GM21367 (cell line): ENCODE measurements around the gene SLC25A12.

Experiments used
- ATAC-seq: cut with Tn5 transposase; IDR thresholded peaks from one replicate; pipeline ENCODE4 v1.9.1; 2021; ENCODE audit not compliant: unreplicated experiment

SLC25A12 gene

DNA sequence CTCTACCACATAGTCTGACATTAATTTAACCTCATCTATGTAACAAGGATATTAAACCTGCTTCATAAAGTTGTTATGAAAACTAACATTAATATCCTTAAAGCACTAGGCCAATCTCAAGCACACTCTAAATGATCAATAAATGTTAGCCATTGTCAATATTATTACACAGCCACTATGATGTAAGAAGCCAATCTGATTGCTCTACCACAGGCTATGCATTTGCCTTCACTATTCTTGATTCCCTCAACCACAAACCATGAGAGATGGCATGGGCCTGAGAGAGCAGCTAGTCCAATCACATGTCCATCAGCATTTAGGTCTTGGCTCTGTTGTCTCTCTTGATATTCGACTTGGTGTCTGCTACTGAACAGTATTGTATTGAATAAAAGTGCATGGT, 4.2 kb downstream of the SLC25A12 start:
- ATAC-seq, result no peak

GRCh38 chr2:171889333-171889732, 4.7 kb downstream of the SLC25A12 start:
- no peak for ATAC-seq

DNA sequence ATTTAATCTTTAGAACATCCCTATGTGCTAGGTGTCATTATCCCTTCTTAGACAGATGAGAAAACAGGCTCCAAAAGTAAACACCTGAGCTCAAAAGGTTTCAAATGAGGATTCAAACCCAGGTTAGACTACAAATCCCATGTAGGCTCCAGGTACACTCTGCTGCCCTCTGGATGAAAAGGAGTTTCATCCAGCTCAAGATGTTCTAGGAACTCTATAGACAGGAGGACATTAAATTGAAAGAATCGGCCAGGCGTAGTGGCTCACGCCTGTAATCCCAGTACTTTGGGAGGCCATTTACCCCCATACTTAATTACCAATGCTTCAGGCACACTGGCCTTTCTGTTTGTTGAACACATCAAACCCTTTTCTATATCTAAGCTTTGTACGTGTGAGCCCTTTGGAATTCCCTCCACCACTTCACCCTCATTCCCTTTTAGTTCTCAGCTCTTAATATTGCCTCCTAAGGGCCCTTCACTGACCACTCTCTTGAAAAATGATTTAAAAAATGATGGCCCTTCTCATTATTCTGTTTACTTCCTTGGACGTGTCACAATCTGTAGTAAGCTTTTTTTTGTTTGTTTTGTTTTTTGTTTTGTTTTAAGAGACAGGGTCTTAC, 10.7 kb downstream of the SLC25A12 start:
- ATAC-seq, result no peak

GRCh38 chr2:171882089-171882769, 11.8 kb downstream of the SLC25A12 start:
- peak; percentile 61 for ATAC-seq

DNA sequence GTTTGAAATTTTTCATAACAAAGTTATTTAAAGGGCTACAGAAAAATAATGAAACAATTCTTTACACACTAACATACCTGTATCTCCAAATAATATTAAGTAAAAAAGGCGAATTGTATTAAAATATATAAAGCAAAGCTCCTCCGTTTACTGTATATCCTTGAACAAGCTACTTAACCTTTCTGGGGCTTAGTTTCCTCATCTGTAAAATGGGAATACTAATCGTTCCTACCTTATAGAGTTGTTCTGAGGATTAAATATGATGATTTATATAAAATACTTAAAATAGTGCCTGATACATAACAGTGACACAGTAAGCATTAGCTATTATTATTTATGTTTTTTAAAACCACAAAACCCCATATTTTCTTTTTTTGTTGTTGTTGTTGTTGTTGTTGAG, 13.3 kb downstream of the SLC25A12 start:
- ATAC-seq, result no peak

- no peak for ATAC-seq
Measured at GRCh38 chr2:171879865-171880264, 14.2 kb downstream of the SLC25A12 start.

DNA sequence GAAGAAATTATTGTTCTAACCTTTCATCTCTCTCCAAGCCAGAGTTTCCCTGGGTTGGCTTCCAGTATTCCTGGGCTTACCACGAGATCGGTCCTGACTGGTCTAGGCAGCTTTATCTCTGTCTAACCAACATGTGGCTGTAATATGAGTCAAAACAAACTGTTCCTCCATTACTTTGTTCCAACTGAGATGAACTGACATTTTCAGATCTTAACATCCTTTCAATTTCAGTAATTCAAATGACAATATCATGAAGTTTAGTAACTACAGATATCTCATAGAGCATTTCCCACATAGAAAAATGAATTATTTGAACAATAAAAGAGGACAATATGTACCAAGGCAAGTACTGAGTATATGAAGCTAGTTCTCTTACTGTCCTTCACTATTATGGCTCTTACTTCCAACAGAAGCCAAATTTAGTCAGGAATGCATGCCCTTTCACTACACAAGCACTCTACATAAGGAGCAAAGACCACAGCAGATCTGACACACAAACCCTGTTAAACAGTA, 15.5 kb downstream of the SLC25A12 start:
- no peak for ATAC-seq

DNA sequence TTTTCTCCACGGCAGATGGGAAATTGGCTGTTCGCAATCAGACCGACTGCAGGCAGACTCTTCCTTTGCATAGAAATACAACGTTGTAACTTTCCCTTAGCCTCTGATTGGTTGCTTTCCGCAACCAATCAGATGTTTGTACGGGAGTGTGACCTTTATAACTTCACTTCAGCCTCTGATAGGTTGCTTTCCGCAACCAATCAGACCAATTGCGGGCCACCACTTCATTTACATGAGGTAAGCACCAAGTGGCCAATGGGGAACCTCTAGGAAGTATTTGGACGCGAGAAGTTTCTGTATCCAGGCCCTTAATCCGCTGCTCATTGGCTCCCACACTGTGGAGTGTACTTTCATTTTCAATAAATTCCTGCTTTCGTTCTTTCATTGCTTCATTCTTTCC, 19.1 kb downstream of the SLC25A12 start:
- no peak for ATAC-seq

DNA sequence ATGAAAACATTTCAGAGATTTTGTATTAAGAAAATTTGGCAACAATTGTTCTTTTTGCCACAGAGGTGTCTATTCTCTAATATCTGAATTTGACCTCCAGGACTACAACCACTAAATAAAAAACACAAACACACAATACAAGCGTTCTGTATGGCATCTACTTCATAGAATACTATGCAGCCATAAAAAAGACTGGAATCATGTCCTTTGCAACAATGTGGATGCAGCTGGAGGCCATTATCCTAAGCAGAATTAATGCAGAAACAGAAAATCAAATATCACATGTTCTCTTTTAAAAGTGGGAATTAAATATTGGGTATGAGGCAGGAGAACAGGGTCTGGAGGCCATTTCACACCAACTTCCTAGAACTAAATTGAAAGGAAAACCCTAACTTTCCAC, 19.5 kb downstream of the SLC25A12 start:
- no peak for ATAC-seq

DNA sequence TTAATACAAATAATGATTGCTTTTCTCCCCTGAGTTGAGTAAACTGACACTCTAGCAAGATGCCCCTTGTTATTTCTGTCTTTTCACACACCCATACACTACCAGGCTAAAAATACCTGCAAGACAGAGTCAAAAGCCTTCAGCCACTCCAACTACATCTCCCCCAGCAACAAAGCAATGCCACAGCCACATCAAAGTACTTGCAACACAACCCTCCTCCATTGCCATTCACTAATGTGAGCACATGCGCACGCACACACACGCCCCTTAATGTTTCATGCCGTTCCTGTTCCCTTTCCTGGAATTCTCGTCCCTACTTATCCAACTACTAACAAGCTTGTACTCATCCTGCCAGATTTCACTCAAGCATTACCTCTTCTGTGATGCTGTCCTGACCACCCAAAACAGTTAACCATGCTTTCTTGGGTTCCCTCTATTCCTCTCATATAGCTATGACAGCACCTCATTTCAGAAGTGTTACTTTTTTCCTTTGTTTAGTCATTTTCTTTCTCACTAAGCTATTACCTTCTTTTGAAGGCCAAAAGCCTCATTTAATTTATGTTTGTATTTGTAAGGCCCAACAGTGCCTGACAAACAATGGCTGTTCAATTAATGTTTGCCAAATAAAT, 29.6 kb downstream of the SLC25A12 start:
- ATAC-seq, result no peak

- ATAC-seq, result no peak
Measured at GRCh38 chr2:171862501-171862900, 31.5 kb downstream of the SLC25A12 start.

DNA sequence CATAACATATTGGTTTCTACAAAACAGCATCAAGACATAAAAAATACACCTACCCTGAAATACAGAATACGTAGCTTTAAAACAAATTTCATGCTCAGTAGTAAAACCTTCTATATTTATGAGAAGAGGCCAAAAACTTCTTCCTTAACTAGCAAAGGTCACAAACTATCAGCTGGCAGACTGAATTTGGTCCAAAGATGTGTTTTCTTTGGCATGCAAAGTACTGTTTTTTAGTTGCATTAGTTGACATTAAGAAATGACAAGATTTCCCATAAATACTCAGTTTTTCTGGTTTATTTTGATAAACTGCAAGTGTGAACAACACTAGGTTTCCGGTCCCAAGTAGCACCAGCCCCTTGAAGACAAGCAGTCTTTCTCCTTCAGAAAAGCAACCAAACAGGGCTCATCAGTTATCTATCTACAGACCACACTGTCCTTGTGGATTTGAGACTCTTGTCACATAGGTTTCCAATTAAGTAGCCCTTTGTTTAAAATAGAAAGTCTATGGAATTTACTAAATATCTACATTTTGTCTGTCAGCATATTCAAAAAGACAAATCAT, 35.6 kb downstream of the SLC25A12 start:
- ATAC-seq, result no peak

- no peak for ATAC-seq
Measured at GRCh38 chr2:171855401-171855800, 38.6 kb downstream of the SLC25A12 start.

- ATAC-seq, result no peak
Measured at GRCh38 chr2:171852366-171852888, 41.6 kb downstream of the SLC25A12 start.

DNA sequence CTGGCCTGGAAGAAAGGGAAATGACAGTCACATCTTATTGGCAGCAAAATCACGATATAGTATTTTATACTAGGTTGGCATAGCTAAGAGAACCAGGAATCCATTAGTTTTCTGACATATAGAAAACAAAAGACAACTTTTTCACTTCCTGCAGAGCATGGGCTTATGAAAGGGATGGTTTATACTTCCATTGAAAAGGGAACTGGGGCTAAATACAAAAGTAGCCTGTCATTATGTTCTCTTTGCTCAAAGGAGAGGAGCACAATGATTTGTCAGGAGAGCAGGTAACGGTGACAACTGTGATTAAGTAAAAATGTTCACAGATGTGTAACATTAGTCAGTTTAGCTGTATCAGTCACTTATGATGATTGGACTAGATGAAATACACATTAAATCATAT, 46.4 kb downstream of the SLC25A12 start:
- ATAC-seq, result no peak

DNA sequence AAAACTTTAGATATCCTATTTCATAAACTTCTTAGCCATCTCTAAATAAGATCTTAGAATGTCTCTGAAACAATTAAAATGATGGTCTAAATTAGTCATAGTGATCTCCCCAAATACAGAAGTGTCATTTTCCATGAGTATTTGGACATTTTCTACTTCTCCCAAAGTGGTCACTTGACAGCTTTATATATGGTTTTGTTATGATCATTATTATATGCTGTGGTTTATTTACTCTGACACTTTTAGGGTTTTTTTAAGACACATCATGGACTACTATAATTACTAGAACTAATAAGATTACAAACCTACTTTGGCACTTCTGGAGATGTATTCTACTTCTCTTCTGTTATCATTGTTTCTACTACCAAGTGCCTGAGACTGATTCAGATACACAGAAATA, 47.1 kb downstream of the SLC25A12 start:
- ATAC-seq, result no peak

- no peak for ATAC-seq
Measured at GRCh38 chr2:171841996-171842395, 52.0 kb downstream of the SLC25A12 start.

GRCh38 chr2:171837736-171838135, 56.3 kb downstream of the SLC25A12 start:
- no peak for ATAC-seq

DNA sequence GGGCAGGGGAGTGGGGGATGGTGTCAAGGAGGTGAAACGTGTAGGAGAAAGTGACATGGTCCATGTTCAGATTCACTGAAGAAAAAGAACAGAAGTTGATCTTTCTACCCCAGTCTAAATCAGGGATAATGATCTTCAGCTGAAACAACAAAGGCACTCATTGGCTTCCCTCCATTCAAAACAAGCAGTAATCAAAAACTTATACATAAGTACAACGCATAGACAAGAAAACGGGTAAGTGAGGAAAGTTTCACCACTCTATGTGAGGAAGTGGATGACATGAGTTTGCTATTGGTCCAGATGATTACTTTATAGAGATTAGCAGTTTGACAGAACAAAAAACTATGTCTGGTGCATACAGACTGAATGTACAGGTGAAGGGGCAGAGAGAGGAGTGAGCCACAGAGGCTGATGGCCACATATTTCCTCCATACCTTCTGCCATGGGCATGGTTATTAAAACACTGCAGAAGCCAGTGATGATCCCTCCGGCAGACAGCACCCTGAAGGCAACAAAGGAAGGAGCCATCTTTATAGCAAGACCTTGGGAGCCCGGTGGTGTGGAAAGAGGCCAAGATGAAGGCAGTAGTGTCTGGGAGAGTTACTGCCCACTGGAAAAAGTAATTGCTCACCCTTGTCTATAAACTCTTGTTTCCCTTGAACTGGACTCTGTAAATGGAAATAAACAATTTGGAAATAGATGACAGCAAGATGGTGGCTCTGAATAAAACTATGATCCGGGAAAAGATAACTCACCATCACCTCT, 57.7 kb downstream of the SLC25A12 start:
- ATAC-seq, result no peak

GRCh38 chr2:171835386-171835785, 58.7 kb downstream of the SLC25A12 start:
- ATAC-seq, result no peak

DNA sequence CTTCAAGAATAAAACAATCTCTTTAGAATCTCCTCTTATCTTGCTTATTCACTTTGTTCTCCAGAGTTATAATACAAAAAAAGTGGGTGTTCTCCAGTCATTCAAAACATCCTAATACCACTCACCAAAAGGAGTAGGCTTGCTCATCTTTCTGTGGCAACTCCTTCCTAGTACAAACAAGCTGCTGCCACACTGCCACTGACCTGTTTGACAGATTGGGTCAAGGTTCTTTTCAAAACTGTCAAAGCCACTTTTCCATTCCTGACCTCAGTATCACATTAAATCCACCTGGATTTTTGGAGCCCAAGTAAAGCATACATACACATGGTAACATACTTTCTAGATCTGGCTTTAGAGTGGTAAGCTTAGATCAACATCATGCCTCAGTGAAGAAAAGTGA, 59.8 kb downstream of the SLC25A12 start:
- ATAC-seq, result no peak
